BLaER1 treated with 17β-estradiol and CSF1 and Interleukin-3, amounts not matched to agents 10 nM and 100 nM (cell line): ENCODE results near the gene IGFL2.
A peak's percentile ranks its signal among the peaks of the same experiment; 100 is the strongest.
"Not testable (repeated sequence)": the region's sequence is repeated elsewhere in the genome, so short reads cannot be mapped to it uniquely, and the experiment has no call there.

ENCODE experiments used
- H3K27ac ChIP-seq, 11 experiments: shearing (Covaris generic); formaldehyde crosslinking; 2 replicates each; pipeline ENCODE4 v1.8.1; 2022
- H3K27me3 ChIP-seq, 11 experiments: shearing (Covaris generic); formaldehyde crosslinking; 2 replicates each; pipeline ENCODE4 v1.8.1; 2022
- H3K36me3 ChIP-seq, 11 experiments: shearing (Covaris generic); formaldehyde crosslinking; 2 replicates each; pipeline ENCODE4 v1.8.1; 2022
- H3K4me1 ChIP-seq, 10 experiments: shearing (Covaris generic); formaldehyde crosslinking; 2 replicates each; pipeline ENCODE4 v1.8.1; 2022
- H3K4me2 ChIP-seq, 11 experiments: shearing (Covaris generic); formaldehyde crosslinking; 2 replicates each; pipeline ENCODE4 v1.8.1; 2022
- H3K4me3 ChIP-seq, 10 experiments: shearing (Covaris generic); formaldehyde crosslinking; 2 replicates each; pipeline ENCODE4 v1.8.1; 2022
- H3K9ac ChIP-seq, 11 experiments: shearing (Covaris generic); formaldehyde crosslinking; 2 replicates each; pipeline ENCODE4 v1.8.1; 2022
- H3K9me3 ChIP-seq, 11 experiments: shearing (Covaris generic); formaldehyde crosslinking; replicated peaks in 1 of 11; 2 replicates each; pipeline ENCODE4 v1.8.1; 2022
- H4K20me1 ChIP-seq, 11 experiments: shearing (Covaris generic); formaldehyde crosslinking; 2 replicates each; pipeline ENCODE4 v1.8.1; 2022
- Cebpa-rat ChIP-seq, 11 experiments: shearing (Covaris generic); IDR thresholded peaks; 2 replicates each; pipeline ENCODE4 v1.8.1; 2022

The IGFL2 gene

DNA sequence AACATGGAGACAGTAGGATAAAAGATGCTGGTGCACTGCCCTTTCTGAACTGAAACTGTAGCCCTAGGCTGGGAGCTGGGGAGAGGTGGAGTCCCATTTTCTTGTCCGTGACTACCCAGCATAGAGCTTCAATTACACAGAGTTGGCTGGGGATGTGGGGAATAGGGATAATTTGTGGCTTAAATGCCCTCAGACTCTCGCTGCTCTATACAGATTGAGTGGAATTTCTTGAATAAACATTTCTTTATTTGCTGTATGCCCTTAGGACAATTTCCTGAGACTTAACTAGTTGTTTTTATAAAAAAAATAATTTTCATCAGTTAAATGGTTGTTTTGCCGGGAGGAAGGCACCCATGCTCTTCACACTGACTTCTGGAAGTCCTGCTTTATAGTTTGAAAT, 7.2 kb downstream of the IGFL2 start:
- H3K27me3 ChIP-seq: no peaks in the 10 kb centered on the region
- H3K4me3 ChIP-seq: no peak overlapping the region
- H4K20me1 ChIP-seq: no peaks in the 10 kb centered on the region
- no peak overlapping the region for H3K4me2 ChIP-seq
- H3K4me1 ChIP-seq: no peaks in the 10 kb centered on the region
- H3K27ac ChIP-seq: no peak overlapping the region
- no peaks in the 10 kb centered on the region for H3K36me3 ChIP-seq
- peaks cover 0 to 3% (median 0%) of the 10 kb centered on the region in 11 experiments; a peak in 3 of 22 replicates for H3K9me3 ChIP-seq
- no peak overlapping the region for H3K9ac ChIP-seq
- no peak for TF ChIP-seq Cebpa-rat (IDR thresholded peaks at IDR 0.05)

DNA sequence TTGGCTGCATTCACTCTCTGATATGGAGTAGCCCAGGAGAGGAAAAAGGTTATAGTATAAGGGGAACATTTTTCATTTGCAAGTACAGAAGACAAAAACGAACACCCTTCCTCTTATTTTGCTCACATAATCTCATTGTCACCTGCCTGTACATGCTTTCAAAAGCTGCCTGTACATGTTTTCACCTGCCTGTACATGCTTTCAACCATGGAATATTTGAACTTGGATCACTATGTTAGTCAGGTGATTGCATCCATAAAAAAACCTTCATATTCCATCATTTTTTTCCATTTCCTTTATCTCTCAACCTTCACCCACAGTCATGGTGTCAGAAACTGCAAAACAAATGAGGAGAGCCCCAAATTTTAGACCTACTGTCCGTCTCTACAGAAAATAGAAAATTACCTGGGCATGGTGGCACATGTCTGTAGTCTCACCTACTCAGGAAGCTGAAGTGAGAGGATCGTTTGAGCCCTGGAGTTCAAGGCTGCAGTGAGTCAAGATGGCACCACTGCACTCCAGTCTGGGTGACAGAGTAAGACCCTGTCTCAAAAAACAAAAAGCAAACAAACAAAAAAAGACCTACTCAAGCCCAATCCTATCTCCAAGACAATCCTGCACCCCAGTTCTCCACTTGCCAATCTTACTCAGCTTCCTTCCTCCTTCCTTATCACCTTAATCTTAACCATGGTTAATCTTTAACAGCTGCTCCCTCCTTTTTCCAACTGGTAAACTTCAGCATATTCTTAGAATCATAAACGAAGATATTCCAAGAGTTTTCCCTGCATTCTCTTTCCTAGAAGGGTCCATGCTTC, 11.6 kb downstream of the IGFL2 start:
- H4K20me1 ChIP-seq: no peaks in the 10 kb centered on the region
- no peaks in the 10 kb centered on the region for H3K36me3 ChIP-seq
- H3K4me3 ChIP-seq: no peak overlapping the region
- TF ChIP-seq Cebpa-rat (IDR thresholded peaks at IDR 0.05): no peak
- no peak overlapping the region for H3K4me2 ChIP-seq
- H3K9me3 ChIP-seq: peaks cover 33 to 42% (median 38%) of the 10 kb centered on the region in 11 experiments
- H3K27me3 ChIP-seq: no peaks in the 10 kb centered on the region
- no peak overlapping the region for H3K27ac ChIP-seq
- no peak overlapping the region for H3K9ac ChIP-seq
- H3K4me1 ChIP-seq: no peaks in the 10 kb centered on the region

DNA sequence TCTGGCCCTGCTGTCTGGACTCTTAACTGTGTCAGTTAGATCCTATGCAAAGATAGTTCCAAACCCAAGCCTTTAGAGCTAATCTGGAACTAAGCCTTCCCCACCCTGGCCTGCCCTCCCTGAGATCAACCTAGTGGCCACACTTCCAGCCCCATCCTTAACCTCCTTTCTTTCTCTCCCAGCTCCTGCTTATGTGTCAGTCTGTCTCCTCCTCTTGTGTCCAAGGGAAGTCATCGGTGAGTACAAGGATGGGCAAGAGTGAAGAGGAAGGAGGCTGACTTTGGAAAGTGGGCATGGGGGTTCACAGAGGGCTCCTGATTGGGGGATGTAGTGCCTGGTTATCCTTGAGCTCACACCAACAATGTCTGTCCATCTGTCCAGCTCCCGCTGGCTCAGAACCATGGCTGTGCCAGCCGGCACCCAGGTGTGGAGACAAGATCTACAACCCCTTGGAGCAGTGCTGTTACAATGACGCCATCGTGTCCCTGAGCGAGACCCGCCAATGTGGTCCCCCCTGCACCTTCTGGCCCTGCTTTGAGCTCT, 12.3 kb downstream of the IGFL2 start:
- TF ChIP-seq Cebpa-rat (IDR thresholded peaks at IDR 0.05): no peak
- H3K9me3 ChIP-seq: peaks cover 33 to 45% (median 39%) of the 10 kb centered on the region in 11 experiments
- H4K20me1 ChIP-seq: no peaks in the 10 kb centered on the region
- no peak overlapping the region for H3K27ac ChIP-seq
- no peak overlapping the region for H3K4me3 ChIP-seq
- H3K27me3 ChIP-seq: no peaks in the 10 kb centered on the region
- no peak overlapping the region for H3K9ac ChIP-seq
- no peaks in the 10 kb centered on the region for H3K4me1 ChIP-seq
- H3K36me3 ChIP-seq: no peaks in the 10 kb centered on the region
- no peak overlapping the region for H3K4me2 ChIP-seq

DNA sequence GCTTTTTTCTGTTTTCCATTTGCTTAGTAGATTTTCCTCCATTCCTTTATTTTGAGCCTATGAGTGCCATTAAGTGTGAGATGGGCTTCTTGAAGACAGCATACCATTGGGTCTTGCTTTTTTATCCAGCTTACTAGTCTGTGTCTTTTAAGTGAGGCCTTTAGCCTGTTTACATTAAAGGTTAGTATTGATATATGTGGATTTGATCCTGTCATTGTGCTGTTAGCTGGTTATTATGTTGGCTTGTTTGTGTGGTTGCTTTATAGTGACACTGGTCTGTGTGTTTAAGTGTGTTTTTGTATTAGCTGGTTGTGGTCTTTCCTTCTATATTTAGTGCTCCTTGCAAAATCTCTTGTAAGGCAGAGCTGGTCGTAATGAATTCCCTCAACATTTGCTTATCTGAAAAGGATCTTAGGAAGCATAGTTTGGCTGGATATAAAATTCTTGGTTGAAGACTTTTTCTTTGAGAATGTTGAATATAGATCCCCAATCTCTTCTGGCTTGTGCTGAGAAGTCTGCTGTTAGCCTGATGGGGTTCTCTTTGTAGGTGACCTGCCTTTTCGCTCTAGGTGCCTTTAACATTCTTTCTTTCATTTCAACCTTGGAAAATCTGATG, 13.7 kb downstream of the IGFL2 start:
- not testable (repeated sequence) for H3K4me1 ChIP-seq, H3K4me2 ChIP-seq, H3K27me3 ChIP-seq, H3K9ac ChIP-seq, H3K27ac ChIP-seq, H4K20me1 ChIP-seq, H3K4me3 ChIP-seq, H3K36me3 ChIP-seq
- H3K9me3 ChIP-seq: peaks cover 33 to 51% (median 41%) of the 10 kb centered on the region in 11 experiments

DNA sequence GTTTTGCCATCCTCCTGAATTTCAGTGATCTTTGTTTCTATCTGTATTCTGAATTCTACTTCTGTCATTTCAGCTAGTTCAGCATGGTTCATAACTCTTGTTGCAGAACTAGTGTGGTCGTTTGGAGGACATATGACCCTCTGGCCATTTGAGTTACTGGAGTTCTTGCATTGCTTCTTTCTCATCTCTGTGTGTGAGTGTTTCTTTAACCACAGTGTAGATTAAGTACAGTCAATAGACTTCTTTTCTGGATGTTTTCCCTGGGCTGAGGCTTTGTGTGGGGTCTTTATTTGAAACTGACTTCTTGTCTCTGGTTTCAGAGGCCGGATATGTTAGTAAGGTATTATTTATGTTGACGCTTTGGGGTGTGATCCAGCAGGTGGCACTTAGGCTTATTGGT, 14.7 kb downstream of the IGFL2 start:
- H3K27ac ChIP-seq: no peak overlapping the region
- no peak overlapping the region for H3K9ac ChIP-seq
- H3K4me2 ChIP-seq: no peak overlapping the region
- no peaks in the 10 kb centered on the region for H3K4me1 ChIP-seq
- H3K9me3 ChIP-seq: peaks cover 33 to 51% (median 41%) of the 10 kb centered on the region in 11 experiments
- no peaks in the 10 kb centered on the region for H3K36me3 ChIP-seq
- no peak for TF ChIP-seq Cebpa-rat (IDR thresholded peaks at IDR 0.05)
- no peak overlapping the region for H3K4me3 ChIP-seq
- H3K27me3 ChIP-seq: no peaks in the 10 kb centered on the region
- H4K20me1 ChIP-seq: no peaks in the 10 kb centered on the region

DNA sequence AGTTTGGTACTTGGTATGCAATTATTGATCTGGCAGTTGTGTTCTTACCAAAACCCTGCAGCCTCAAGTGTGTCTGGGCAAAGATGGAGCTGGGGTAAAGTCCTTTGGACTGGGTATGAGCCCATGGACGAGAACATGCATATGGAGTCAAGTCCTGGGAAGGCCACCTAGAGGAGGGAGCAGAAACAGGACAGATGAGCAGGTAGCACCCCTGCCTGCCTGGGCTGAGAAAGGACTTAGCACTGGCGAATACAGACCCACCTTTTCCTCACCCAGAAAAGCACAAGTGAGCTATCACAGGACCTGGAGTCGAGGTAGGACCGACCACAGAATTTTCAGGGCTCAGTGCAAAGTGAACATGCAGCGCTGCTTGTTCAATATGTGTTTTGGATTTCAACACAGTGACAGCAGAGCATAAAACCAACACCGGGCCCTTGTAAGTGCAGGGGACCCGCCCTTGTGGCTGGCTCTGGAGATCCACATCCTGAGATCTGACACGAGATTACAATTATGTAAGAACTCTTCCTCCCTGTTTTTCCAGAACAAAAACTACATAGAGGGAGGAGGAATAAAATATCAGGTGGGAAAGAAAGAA, 25.9 kb downstream of the IGFL2 start:
- H3K27ac ChIP-seq: no peak overlapping the region
- H3K27me3 ChIP-seq: no peaks in the 10 kb centered on the region
- peaks cover 8 to 23% (median 17%) of the 10 kb centered on the region in 11 experiments; a peak in 21 of 22 replicates for H3K9me3 ChIP-seq
- H4K20me1 ChIP-seq: no peaks in the 10 kb centered on the region
- H3K36me3 ChIP-seq: no peaks in the 10 kb centered on the region
- no peak overlapping the region for H3K9ac ChIP-seq
- TF ChIP-seq Cebpa-rat (IDR thresholded peaks at IDR 0.05): no peak
- H3K4me1 ChIP-seq: peaks cover 0 to 27% (median 2%) of the 10 kb centered on the region in 10 experiments; a peak in 6 of 20 replicates
- no peak overlapping the region for H3K4me3 ChIP-seq
- H3K4me2 ChIP-seq: peak overlapping the region in 3 of 11 experiments; percentile 14 to 50 (median 22); a peak in 2 of 22 replicates

DNA sequence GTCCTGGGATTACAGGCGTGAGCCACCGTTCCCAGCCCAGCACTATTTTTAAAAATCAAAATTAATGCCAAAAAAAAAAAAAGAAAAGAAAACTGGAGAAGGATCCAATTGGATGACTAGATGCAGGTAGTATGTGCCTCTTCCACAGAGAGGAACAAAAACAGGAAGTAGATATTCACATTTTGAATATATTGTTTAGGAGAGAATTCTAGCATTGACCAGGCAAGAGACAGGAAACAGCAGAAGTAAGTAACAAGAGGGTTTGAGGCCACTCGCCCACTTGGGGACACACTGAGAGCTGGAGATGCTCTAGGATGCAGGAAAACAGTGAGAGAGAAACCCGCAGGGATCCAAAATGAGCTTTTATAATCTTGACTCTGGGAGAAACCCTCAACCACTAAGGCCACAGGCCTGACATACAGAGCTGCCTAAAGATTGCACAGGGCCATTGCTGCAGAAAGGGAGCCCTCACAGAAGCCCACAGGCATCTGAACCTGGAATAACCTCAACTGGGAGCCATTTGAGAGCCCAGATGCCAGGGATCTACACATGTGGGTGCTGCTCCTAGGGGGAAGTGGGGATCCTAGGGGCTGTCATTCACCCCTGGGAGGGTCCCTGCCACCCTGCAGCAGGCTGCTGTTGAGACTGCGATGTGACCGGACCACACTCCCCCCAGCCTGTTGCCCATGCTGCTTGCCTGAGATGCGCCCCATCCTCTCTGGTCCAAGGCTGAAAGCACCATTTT, 28.2 kb downstream of the IGFL2 start:
- Histone ChIP-seq H4K20me1 (no peaks in the 10 kb centered on the region), H3K9me3 (peaks cover 0 to 9% (median 3%) of the 10 kb centered on the region in 11 experiments; a peak in 20 of 22 replicates), H3K4me1 (peaks cover 0 to 50% (median 5%) of the 10 kb centered on the region in 10 experiments; a peak in 10 of 20 replicates), H3K9ac (no peak overlapping the region), H3K27me3 (no peaks in the 10 kb centered on the region), H3K4me2 (peak overlapping the region in 3 of 11 experiments; percentile 22 to 44 (median 27); a peak in 3 of 22 replicates), H3K27ac (no peak overlapping the region), H3K4me3 (no peak overlapping the region), H3K36me3 (no peaks in the 10 kb centered on the region)
- no peak for TF ChIP-seq Cebpa-rat (IDR thresholded peaks at IDR 0.05)

DNA sequence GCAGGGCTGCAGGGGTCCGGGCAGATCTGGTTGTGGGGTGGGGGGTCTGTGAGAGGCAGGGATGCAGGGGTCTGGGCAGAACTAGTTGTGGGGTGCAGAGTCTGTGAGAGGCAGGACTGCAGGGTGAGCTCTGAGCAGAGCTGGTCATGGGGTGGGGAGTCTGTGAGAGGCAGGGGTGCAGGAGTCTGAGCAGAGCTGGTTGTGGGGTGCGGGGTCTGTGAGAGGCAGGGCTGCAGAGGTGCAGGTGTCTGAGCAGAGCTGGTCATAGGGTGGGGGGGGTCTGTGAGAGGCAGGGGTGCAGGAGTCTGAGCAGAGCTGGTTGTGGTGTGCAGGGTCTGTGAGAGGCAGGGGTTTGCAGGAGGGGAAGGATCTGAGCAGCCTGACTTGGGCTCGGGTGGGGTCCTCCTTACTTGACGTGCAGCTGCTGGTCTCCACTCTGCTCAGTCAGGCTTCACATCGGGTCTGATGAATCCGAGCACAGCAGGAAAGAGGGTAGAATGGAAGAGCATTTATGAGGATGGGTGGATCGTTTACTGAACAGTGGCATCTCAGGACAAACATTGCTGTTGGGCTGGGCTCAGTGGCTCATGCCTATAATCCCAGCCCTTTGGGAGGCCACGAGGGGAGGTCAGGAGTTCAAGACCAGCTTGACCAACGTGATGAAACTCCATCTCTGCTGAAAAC, 31.2 kb downstream of the IGFL2 start:
- H3K4me1 ChIP-seq: peaks cover 0 to 71% (median 9%) of the 10 kb centered on the region in 10 experiments; a peak in 10 of 20 replicates
- H3K27me3 ChIP-seq: no peaks in the 10 kb centered on the region
- no peak overlapping the region for H3K9ac ChIP-seq
- H3K4me3 ChIP-seq: no peak overlapping the region
- H3K4me2 ChIP-seq: peak overlapping the region in 2 of 11 experiments; percentile 26 to 37; a peak in 3 of 22 replicates
- no peaks in the 10 kb centered on the region for H4K20me1 ChIP-seq
- no peaks in the 10 kb centered on the region for H3K36me3 ChIP-seq
- TF ChIP-seq Cebpa-rat (IDR thresholded peaks at IDR 0.05): no peak
- H3K9me3 ChIP-seq: peaks cover 0 to 12% (median 0%) of the 10 kb centered on the region in 11 experiments; a peak in 3 of 22 replicates
- no peak overlapping the region for H3K27ac ChIP-seq
